Cardiac fibroblast (primary cell): ENCODE measurements around the gene GRK3.

Experiments used
- DNase-seq, 2 donors: peaks; one replicate each; pipeline versions ENCODE4 v3.0.0 to v3.0.0-alpha.2; 2010; ENCODE audit warnings: low read depth in 2 of 2
- H3K4me3 ChIP-seq, 2 donors: replicated peaks in 1 of 2; 1 replicate in 1 of 2; 2 replicates in 1 of 2; pipeline ENCODE4 v1.5.1; 2011; ENCODE audit warnings: low read depth in 2 of 2, low read length in 2 of 2, mild to moderate bottlenecking in 2 of 2, moderate library complexity in 1 of 2
- TF ChIP-seq, protein P1 (sequence below): IDR thresholded peaks from one replicate; pipeline ENCODE4 v1.5.1; 2011; ENCODE audit warnings: low read depth, mild to moderate bottlenecking, low read length, inconsistent platforms

The GRK3 gene

DNA sequence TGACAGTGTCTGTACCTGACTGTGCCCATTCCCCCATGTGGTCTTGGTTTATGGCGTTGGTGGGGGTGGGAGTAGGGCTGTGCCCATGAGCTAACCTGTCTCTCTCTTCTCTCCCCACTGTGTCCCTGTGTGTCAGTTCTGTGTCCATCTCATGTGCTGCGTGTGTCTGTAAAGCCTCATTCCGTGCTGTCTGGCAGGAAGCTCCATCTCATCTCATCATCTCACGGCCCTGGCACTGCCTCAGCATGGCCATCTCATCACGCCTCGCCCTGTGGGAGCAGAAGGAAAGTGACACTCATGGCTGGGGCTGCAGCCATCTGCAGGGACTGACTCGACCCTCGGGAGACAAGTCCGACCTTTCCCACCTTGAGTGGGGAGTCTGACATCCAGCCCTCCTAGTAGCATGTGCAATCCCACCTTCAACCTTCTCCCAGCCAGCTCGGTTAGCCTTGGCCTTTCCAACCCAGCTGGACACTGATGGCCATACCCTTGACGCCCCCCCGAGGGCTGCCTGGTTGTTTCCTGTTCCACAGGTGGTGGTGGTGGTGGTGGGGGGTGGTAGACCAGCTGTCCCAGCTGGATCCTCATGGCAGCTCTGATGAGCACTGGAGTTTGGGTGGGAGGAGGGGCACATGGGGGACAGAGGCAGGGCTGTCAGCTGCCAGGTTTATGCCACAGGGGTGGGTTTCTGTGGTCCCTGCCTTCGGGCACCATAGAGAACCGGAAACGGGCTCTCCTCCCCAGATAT is 196.5 kb downstream of the GRK3 start:
- no peak overlapping the region for H3K4me3 ChIP-seq
- no peak for DNase-seq
- TF ChIP-seq, protein P1, sequence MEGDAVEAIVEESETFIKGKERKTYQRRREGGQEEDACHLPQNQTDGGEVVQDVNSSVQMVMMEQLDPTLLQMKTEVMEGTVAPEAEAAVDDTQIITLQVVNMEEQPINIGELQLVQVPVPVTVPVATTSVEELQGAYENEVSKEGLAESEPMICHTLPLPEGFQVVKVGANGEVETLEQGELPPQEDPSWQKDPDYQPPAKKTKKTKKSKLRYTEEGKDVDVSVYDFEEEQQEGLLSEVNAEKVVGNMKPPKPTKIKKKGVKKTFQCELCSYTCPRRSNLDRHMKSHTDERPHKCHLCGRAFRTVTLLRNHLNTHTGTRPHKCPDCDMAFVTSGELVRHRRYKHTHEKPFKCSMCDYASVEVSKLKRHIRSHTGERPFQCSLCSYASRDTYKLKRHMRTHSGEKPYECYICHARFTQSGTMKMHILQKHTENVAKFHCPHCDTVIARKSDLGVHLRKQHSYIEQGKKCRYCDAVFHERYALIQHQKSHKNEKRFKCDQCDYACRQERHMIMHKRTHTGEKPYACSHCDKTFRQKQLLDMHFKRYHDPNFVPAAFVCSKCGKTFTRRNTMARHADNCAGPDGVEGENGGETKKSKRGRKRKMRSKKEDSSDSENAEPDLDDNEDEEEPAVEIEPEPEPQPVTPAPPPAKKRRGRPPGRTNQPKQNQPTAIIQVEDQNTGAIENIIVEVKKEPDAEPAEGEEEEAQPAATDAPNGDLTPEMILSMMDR = no peak

DNA sequence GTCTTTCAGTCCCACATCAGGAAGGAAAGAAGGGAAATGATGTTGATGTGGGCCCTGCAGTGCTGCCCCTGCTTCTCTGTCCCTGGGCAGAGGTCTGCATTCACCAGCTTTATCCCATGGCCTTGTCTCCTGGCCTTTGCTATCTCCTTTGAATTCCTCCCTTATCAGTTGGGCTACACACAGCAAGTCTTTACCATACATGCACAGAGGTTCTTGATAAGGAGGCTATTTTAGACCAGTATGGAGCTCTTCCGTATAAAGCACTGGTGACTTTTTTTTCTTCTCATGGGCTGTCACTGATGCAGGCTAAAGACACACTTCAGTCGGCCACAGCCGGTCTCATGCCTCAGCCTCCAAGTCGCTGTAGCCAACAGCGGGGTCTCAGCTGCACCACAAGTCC is 197.7 kb downstream of the GRK3 start:
- no peak overlapping the region for H3K4me3 ChIP-seq
- TF ChIP-seq, protein P1 = no peak
- no peak for DNase-seq

DNA sequence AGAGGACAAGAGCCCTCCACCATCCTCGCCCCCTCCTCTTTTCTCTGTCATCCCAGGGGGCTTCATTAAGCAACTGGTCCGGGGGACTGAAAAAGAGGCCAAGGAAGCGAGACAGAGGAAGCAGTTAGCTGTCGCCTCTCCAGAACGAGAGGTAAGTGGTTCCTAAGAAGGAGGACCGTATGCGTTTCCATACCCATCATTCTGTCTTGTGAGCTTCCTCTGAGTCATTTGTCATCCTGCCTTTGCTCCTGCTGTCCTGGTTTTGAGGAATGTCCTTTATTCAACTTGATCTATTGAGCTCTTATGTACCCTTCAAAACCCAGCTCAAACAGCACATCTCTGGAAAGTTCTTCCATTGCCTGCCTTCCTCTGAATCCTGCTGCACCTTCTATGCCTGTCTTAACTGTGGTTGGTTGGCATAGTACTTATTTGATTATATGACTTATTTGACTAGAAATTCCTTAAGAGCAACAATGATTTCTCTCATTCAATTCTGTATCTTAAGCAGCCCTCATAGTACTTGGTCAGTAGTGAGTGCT is 198.8 kb downstream of the GRK3 start:
- peak in 1 of 2 donors; percentile 45 for DNase-seq
- H3K4me3 ChIP-seq = no peak overlapping the region
- TF ChIP-seq, protein P1 = no peak

DNA sequence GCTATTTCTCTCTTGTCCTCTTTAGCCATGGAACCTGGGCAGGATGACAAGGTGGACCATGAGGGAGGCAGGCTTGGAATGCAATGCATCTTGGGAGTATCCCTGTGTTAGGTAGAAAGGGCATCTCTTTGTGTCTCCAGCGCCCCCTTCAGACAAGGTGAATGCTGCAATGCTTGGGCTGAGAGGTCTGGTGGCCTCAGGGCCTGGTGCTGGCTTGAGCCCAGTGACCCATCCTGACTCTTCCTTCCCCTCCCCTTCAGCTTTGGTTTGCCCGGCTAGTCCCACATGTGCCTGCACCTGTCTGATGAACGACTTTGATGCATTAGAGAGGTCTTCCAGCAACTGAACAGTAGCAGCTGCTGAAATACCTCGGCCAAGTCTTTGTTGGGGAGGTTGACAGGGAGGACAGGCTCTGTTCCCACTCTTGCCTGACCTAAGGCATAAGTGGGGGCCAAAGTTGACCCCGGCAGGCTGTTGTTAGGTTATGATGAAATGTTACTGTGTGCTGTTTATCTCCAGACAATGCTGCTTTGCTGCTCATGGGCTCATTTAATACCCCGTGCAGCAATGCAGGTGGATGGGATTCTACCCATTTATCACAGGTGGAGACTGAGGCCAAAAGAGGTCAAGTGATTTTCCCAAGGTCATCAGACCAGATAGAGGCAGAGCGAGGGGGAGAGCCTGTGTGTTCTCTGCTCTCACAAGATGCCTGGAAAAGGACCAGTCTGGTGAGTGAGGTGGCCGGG is 200.0 kb downstream of the GRK3 start:
- no peak for DNase-seq
- H3K4me3 ChIP-seq = no peak overlapping the region
- TF ChIP-seq, protein P1 = no peak

DNA sequence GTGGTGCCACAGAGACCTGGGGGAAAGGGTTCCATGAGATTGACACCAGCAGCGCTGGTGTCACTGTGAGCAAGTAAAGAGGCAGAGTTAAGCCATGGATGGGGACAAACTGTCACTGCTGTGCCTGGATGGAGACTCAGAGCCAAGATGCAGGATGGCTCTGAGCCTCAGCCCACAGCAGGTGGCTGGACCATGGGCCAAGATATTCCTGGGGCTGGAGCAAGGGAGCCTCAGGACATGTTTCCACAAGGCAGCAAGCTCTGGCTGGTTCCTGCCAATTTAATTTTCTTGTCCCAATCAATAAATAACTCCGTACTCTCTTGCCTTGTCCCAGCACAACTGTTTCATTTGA is 200.5 kb downstream of the GRK3 start:
- TF ChIP-seq, protein P1 = no peak
- DNase-seq = no peak
- no peak overlapping the region for H3K4me3 ChIP-seq

DNA sequence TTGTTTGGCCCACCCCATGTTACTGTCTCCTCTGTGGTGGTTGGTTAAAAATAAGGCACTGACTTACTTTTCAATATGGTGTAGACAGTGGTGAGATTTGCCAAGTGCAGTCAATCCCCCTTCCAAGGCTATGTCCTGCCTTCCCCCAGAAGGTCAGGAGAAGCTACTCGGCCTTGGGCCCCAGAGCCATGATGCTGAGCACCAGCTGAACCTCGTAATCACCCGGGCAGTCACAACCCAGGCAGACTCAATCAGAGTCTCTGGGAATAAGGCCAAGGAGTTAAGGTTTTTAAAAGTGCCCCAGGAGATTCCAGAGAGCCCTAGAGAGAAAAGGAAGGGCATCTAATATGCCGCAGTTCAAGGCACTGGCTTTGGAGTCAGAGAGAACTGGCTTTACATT is 201.3 kb downstream of the GRK3 start:
- TF ChIP-seq, protein P1 = no peak
- no peak overlapping the region for H3K4me3 ChIP-seq
- DNase-seq = no peak
